Loucy (cell line): ENCODE results near the gene PFAS.

Experiments used
- H2AFZ ChIP-seq: fragments of 200-600 bp; sonication (generic); 2 replicates; pipeline ENCODE4 v1.6.0; 2016; ENCODE audit warnings: antibody characterized with exemption, mild to moderate bottlenecking, low read length, moderate library complexity
- H3F3A ChIP-seq: fragments of 200-600 bp; 2 replicates; pipeline ENCODE4 v1.6.0; 2016; ENCODE audit warnings: antibody characterized with exemption, low read depth, mild to moderate bottlenecking
- H3K27me3 ChIP-seq: fragments of 200-600 bp; sonication (generic); 2 replicates; pipeline ENCODE4 v1.6.1; 2014; ENCODE audit warnings: low read length, mild to moderate bottlenecking; ENCODE audit not compliant: insufficient read depth, poor library complexity, severe bottlenecking
- H3K36me3 ChIP-seq: fragments of 200-600 bp; sonication (generic); 2 replicates; pipeline ENCODE4 v1.6.1; 2016; ENCODE audit warnings: low read length; ENCODE audit not compliant: insufficient read depth
- H3K4me1 ChIP-seq: fragments of 200-600 bp; sonication (generic); 2 replicates; pipeline ENCODE4 v1.5.1; 2014; ENCODE audit warnings: low read length, mild to moderate bottlenecking; ENCODE audit not compliant: insufficient read depth, poor library complexity, severe bottlenecking
- H3K4me2 ChIP-seq: fragments of 200-600 bp; sonication (generic); 2 replicates; pipeline ENCODE4 v1.6.0; 2014; ENCODE audit warnings: antibody characterized with exemption, low read length, low read depth, mild to moderate bottlenecking; ENCODE audit not compliant: poor library complexity, severe bottlenecking
- H3K4me3 ChIP-seq: fragments of 200-600 bp; sonication (generic); 2 replicates; pipeline ENCODE4 v1.5.1; 2014; ENCODE audit warnings: low read length, mild to moderate bottlenecking, mixed read lengths; ENCODE audit not compliant: poor library complexity, severe bottlenecking
- H3K79me2 ChIP-seq: fragments of 200-600 bp; sonication (generic); 2 replicates; pipeline ENCODE4 v1.6.1; 2014; ENCODE audit warnings: low read length; ENCODE audit not compliant: insufficient read depth
- H3K9ac ChIP-seq: fragments of 200-600 bp; sonication (generic); 2 replicates; pipeline ENCODE4 v1.6.0; 2014; ENCODE audit warnings: mild to moderate bottlenecking, low read depth, low read length, moderate library complexity; ENCODE audit not compliant: poor library complexity, severe bottlenecking
- H3K9me2 ChIP-seq: fragments of 200-600 bp; sonication (generic); replicated peaks from 2 replicates; pipeline ENCODE4 v1.6.1; 2016; ENCODE audit warnings: low read depth, low read length, mixed read lengths
- H3K9me3 ChIP-seq: fragments of 200-600 bp; sonication (generic); 2 replicates; pipeline ENCODE4 v1.6.1; 2014; ENCODE audit warnings: mild to moderate bottlenecking, antibody characterized with exemption, low read length, low read depth; ENCODE audit not compliant: insufficient read depth
- H4K20me1 ChIP-seq: fragments of 200-600 bp; sonication (generic); 2 replicates; pipeline ENCODE4 v1.6.0; 2014; ENCODE audit warnings: antibody characterized with exemption, low read length, mild to moderate bottlenecking; ENCODE audit not compliant: insufficient read depth, poor library complexity, severe bottlenecking
- EZH2phosphoT487 ChIP-seq: fragments of 200-600 bp; IDR thresholded peaks from 2 replicates; pipeline ENCODE4 v1.6.1; 2018; ENCODE audit warnings: antibody characterized with exemption, mild to moderate bottlenecking, moderate library complexity, borderline replicate concordance
- TF ChIP-seq, protein P1 (sequence below): fragments of 200-600 bp; sonication (generic); conservative IDR thresholded peaks from 2 replicates; pipeline ENCODE4 v1.5.1; 2014; ENCODE audit warnings: mild to moderate bottlenecking, antibody characterized with exemption, low read length

PFAS gene

DNA sequence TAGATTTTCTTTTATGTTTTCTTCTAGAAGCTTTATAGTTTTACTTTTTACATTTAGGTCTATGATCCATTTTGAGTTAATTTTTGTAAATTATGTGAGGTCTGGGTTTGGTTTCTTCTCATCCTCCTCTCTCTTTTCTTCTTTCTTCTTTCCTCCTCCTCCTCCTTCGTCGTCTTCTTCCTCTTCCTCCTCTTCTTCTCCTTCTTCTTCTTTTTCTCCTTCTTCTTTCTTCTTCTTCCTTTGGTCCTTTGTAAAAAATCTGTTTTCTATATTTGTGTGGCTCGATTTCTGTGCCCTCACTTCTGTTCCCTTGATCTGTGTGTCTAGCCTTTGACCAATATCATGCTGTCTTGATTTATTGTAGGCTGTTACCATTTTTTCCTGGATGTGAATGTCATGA lies 51.1 kb downstream of the PFAS start:
- peak overlapping the region; percentile 31 for H3K4me3 ChIP-seq
- no peaks in the 10 kb centered on the region for H3K79me2 ChIP-seq
- H3K27me3 ChIP-seq = no peaks in the 10 kb centered on the region
- peak overlapping the region; percentile 57 for H3K4me2 ChIP-seq
- H3K9me3 ChIP-seq = no peaks in the 10 kb centered on the region
- no peak for TF ChIP-seq EZH2phosphoT487
- TF ChIP-seq, protein P1, sequence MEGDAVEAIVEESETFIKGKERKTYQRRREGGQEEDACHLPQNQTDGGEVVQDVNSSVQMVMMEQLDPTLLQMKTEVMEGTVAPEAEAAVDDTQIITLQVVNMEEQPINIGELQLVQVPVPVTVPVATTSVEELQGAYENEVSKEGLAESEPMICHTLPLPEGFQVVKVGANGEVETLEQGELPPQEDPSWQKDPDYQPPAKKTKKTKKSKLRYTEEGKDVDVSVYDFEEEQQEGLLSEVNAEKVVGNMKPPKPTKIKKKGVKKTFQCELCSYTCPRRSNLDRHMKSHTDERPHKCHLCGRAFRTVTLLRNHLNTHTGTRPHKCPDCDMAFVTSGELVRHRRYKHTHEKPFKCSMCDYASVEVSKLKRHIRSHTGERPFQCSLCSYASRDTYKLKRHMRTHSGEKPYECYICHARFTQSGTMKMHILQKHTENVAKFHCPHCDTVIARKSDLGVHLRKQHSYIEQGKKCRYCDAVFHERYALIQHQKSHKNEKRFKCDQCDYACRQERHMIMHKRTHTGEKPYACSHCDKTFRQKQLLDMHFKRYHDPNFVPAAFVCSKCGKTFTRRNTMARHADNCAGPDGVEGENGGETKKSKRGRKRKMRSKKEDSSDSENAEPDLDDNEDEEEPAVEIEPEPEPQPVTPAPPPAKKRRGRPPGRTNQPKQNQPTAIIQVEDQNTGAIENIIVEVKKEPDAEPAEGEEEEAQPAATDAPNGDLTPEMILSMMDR = no peak
- H3K9me2 ChIP-seq = no peaks in the 10 kb centered on the region
- H3K4me1 ChIP-seq = peaks cover 10% of the 10 kb centered on the region
- H3K36me3 ChIP-seq = no peaks in the 10 kb centered on the region
- no peaks in the 10 kb centered on the region for H4K20me1 ChIP-seq
- H2AFZ ChIP-seq = peak overlapping the region; percentile 85
- H3K9ac ChIP-seq = peak overlapping the region; percentile 45
- H3F3A ChIP-seq = peaks cover 5% of the 10 kb centered on the region; the same call in 1 of the 2 replicates

GRCh38 chr17:8300627-8301242 lies 51.6 kb downstream of the PFAS start:
- H3K27me3 ChIP-seq = no peaks in the 10 kb centered on the region
- H3K9ac ChIP-seq = peak overlapping the region; percentile 45
- peak overlapping the region; percentile 85 for H2AFZ ChIP-seq
- no peaks in the 10 kb centered on the region for H3K79me2 ChIP-seq
- H3K4me3 ChIP-seq = peak overlapping the region; percentile 31
- H3K9me2 ChIP-seq = no peaks in the 10 kb centered on the region
- H3F3A ChIP-seq = peaks cover 5% of the 10 kb centered on the region; the same call in 1 of the 2 replicates
- no peaks in the 10 kb centered on the region for H4K20me1 ChIP-seq
- no peaks in the 10 kb centered on the region for H3K9me3 ChIP-seq
- TF ChIP-seq, protein P1 = peak; percentile 88
- no peak for TF ChIP-seq EZH2phosphoT487
- no peaks in the 10 kb centered on the region for H3K36me3 ChIP-seq
- peak overlapping the region; percentile 57 for H3K4me2 ChIP-seq
- peaks cover 10% of the 10 kb centered on the region for H3K4me1 ChIP-seq

DNA sequence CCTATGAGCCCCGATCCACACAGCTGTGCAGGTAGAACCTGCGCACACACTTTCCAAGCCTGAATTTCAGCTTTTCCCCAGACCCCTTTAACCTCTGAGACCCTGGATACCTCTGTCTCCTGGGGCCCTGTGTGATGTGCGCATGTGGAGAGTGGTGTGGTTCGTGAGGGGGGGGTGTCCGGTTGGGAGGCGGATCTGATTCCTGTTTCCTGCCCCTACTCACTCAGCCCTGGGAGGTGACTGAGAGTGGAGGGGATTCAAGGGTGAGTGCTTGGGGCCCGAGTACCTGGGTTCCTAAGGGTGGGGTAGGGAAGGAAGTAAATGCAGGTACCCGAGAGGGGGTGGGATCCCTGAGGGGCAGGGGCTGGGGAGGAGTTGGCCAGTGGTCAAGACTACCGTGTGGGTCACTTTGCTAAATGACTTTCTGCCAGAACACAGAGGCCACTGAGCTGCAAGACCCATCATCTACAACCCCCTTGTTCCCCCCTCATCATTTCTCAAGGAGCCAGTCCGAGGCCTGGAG lies 61.6 kb downstream of the PFAS start:
- TF ChIP-seq EZH2phosphoT487 = no peak
- TF ChIP-seq, protein P1 = no peak
- Histone ChIP-seq H2AFZ (no peak overlapping the region), H3K9ac (no peak overlapping the region), H3K9me3 (no peaks in the 10 kb centered on the region), H3K4me2 (no peak overlapping the region), H3K4me3 (no peak overlapping the region), H3F3A (no peaks in the 10 kb centered on the region), H3K27me3 (no peaks in the 10 kb centered on the region), H4K20me1 (no peaks in the 10 kb centered on the region), H3K4me1 (no peaks in the 10 kb centered on the region), H3K36me3 (no peaks in the 10 kb centered on the region), H3K9me2 (no peaks in the 10 kb centered on the region), H3K79me2 (no peaks in the 10 kb centered on the region)
